NB4 (cell line): Measurements from ENCODE around the gene ATG13.

ENCODE experiments used
- CTCF ChIP-seq: IDR thresholded peaks from one replicate; pipeline ENCODE4 v1.5.1; 2012; ENCODE audit warnings: low read depth, low read length
- MYC ChIP-seq: IDR thresholded peaks from 2 replicates; pipeline ENCODE4 v1.6.1; 2011; ENCODE audit warnings: low read depth, low read length
- POLR2A ChIP-seq: IDR thresholded peaks from 2 replicates; pipeline ENCODE4 v1.6.1; 2011; ENCODE audit warnings: mild to moderate bottlenecking; ENCODE audit not compliant: insufficient read length; ENCODE audit errors: extremely low read depth
- TF ChIP-seq, protein P1 (sequence below): IDR thresholded peaks from 2 replicates; pipeline ENCODE4 v1.6.1; 2011; ENCODE audit warnings: low read depth, low read length

GRCh38 chr11:46679241-46680163, 62.1 kb downstream of the ATG13 start:
- TF ChIP-seq POLR2A: no peak
- no peak for TF ChIP-seq CTCF
- TF ChIP-seq, protein P1, sequence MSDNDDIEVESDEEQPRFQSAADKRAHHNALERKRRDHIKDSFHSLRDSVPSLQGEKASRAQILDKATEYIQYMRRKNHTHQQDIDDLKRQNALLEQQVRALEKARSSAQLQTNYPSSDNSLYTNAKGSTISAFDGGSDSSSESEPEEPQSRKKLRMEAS: no peak
- no peak for TF ChIP-seq MYC
